ENCODE measurements around the gene TTC34.

Gene TTC34

GRCh38 chr1:2834146-2834475, 32.6 kb upstream of the TTC34 start:
- DNase-seq (ENCODE audit: low read depth), result no peak
- TF ChIP-seq CTCF (conservative IDR thresholded peaks at IDR 0.05; ENCODE audit: control insufficient read depth, insufficient read depth, low read depth, low read length), result no peak
- no peak overlapping the region for H3K4me3 ChIP-seq (ENCODE audit: control insufficient read depth, low read depth, low read length)

- H3K4me3 ChIP-seq (ENCODE audit: control insufficient read depth, low read depth, low read length), result no peak overlapping the region
- TF ChIP-seq CTCF (conservative IDR thresholded peaks at IDR 0.05; ENCODE audit: control insufficient read depth, insufficient read depth, low read depth, low read length), result no peak
- no peak for DNase-seq (ENCODE audit: low read depth)
Observed at GRCh38 chr1:2833454-2834145, 32.1 kb upstream of the TTC34 start.

GRCh38 chr1:2832506-2833453, 31.3 kb upstream of the TTC34 start:
- TF ChIP-seq CTCF (conservative IDR thresholded peaks at IDR 0.05; ENCODE audit: control insufficient read depth, insufficient read depth, low read depth, low read length), result no peak
- H3K4me3 ChIP-seq (ENCODE audit: control insufficient read depth, low read depth, low read length), result no peak overlapping the region
- no peak for DNase-seq (ENCODE audit: low read depth)

GRCh38 chr1:2831596-2832212, 30.2 kb upstream of the TTC34 start:
- TF ChIP-seq CTCF (conservative IDR thresholded peaks at IDR 0.05; ENCODE audit: control insufficient read depth, insufficient read depth, low read depth, low read length), result no peak
- no peak for DNase-seq (ENCODE audit: low read depth)
- H3K4me3 ChIP-seq (ENCODE audit: control insufficient read depth, low read depth, low read length), result no peak overlapping the region

GRCh38 chr1:2830761-2831425, 29.4 kb upstream of the TTC34 start:
- TF ChIP-seq CTCF (conservative IDR thresholded peaks at IDR 0.05; ENCODE audit: control insufficient read depth, insufficient read depth, low read depth, low read length), result no peak
- DNase-seq (ENCODE audit: low read depth), result no peak

GRCh38 chr1:2829846-2830615, 28.5 kb upstream of the TTC34 start:
- no peak overlapping the region for H3K4me3 ChIP-seq (ENCODE audit: control insufficient read depth, low read depth, low read length)
- TF ChIP-seq CTCF (conservative IDR thresholded peaks at IDR 0.05; ENCODE audit: control insufficient read depth, insufficient read depth, low read depth, low read length), result no peak
- DNase-seq (ENCODE audit: low read depth), result no peak

More at GRCh38 chr1:2830761-2831425, 29.4 kb upstream of the TTC34 start:
- no peak overlapping the region for H3K4me3 ChIP-seq (ENCODE audit: control insufficient read depth, low read depth, low read length)

All from fibroblast of mammary gland (primary cell).